ENCODE results near the gene LARGE1.

- TF ChIP-seq CTCF (IDR thresholded peaks at IDR 0.05) (no peak), POLR2A (IDR thresholded peaks at IDR 0.05) (no peak)
Measured at GRCh38 chr22:33555814-33556522, 364.3 kb downstream of the LARGE1 start.
